Neural progenitor cell (in vitro differentiated cells): ENCODE measurements around the gene LRIG3. TPM values are rescaled to one million over a fixed set of nuclear protein-coding genes. Genes with fewer than 3 reads are reported as not detected.

Source experiments
- DNase-seq: peaks from one replicate; pipeline ENCODE4 v3.0.0-alpha.2; 2016; ENCODE audit warnings: low spot score
- H2AFZ ChIP-seq: fragments of 200-600 bp; sonication (generic); replicated peaks from 2 replicates; pipeline ENCODE4 v1.6.1; 2016; ENCODE audit warnings: antibody characterized with exemption
- H3F3A ChIP-seq: fragments of 200-600 bp; sonication (generic); 2 replicates; pipeline ENCODE4 v1.6.1; 2016; ENCODE audit warnings: antibody characterized with exemption, low read depth
- H3K27ac ChIP-seq: fragments of 200-600 bp; sonication (generic); 2 replicates; pipeline ENCODE4 v1.5.1; 2016; ENCODE audit warnings: mild to moderate bottlenecking
- H3K27me3 ChIP-seq: fragments of 200-600 bp; sonication (generic); 2 replicates; pipeline ENCODE4 v1.6.1; 2016; ENCODE audit warnings: mild to moderate bottlenecking, moderate library complexity
- H3K36me3 ChIP-seq: fragments of 200-600 bp; sonication (generic); 2 replicates; pipeline ENCODE4 v1.5.1; 2016
- H3K4me1 ChIP-seq: fragments of 200-600 bp; sonication (generic); 2 replicates; pipeline ENCODE4 v1.6.1; 2016; ENCODE audit warnings: mixed run types
- H3K4me2 ChIP-seq: fragments of 200-600 bp; sonication (generic); 2 replicates; pipeline ENCODE4 v1.6.1; 2016
- H3K4me3 ChIP-seq: fragments of 200-600 bp; sonication (generic); 2 replicates; pipeline ENCODE4 v1.5.1; 2016
- H3K79me2 ChIP-seq: fragments of 200-600 bp; sonication (generic); 2 replicates; pipeline ENCODE4 v1.6.1; 2016; ENCODE audit warnings: low read depth
- H3K9ac ChIP-seq: fragments of 200-600 bp; sonication (generic); 2 replicates; pipeline ENCODE4 v1.6.1; 2016
- H3K9me3 ChIP-seq: fragments of 200-600 bp; sonication (generic); 2 replicates; pipeline ENCODE4 v1.5.1; 2016; ENCODE audit warnings: low read depth
- H4K20me1 ChIP-seq: fragments of 200-600 bp; sonication (generic); 2 replicates; pipeline ENCODE4 v1.6.1; 2016; ENCODE audit warnings: low read depth
- H3K27ac Mint-ChIP-seq: 3 replicates; pipeline ENCODE4 v1.8.0; 2021; ENCODE audit warnings: mixed read lengths
- H3K27me3 Mint-ChIP-seq: 2 replicates; pipeline ENCODE4 v1.8.0; 2022; ENCODE audit warnings: low read depth, mild to moderate bottlenecking, inconsistent platforms, moderate library complexity, mixed read lengths; ENCODE audit not compliant: insufficient read depth
- H3K36me3 Mint-ChIP-seq: 3 replicates; pipeline ENCODE4 v1.8.0; 2021; ENCODE audit warnings: mixed read lengths
- H3K4me1 Mint-ChIP-seq: 3 replicates; pipeline ENCODE4 v1.8.0; 2021; ENCODE audit warnings: mixed read lengths
- H3K4me3 Mint-ChIP-seq: 3 replicates; pipeline ENCODE4 v1.8.0; 2021; ENCODE audit warnings: mild to moderate bottlenecking, moderate library complexity, mixed read lengths
- H3K9me3 Mint-ChIP-seq: 3 replicates; pipeline ENCODE4 v1.8.0; 2020; ENCODE audit warnings: mixed read lengths
- CTCF ChIP-seq: fragments of 200-600 bp; sonication (generic); IDR thresholded peaks from 2 replicates; pipeline ENCODE4 v1.5.1; 2017; ENCODE audit warnings: antibody characterized with exemption, mild to moderate bottlenecking
- EZH2 ChIP-seq: fragments of 200-600 bp; sonication (generic); IDR thresholded peaks from 2 replicates; pipeline ENCODE4 v1.6.1; 2017; ENCODE audit warnings: antibody characterized with exemption, mild to moderate bottlenecking, moderate library complexity
- EZH2phosphoT487 ChIP-seq: fragments of 200-600 bp; sonication (generic); IDR thresholded peaks from 2 replicates; pipeline ENCODE4 v1.6.1; 2017; ENCODE audit warnings: antibody characterized with exemption
- total RNA-seq: library from RNA; depleted of rRNA; stranded (reverse); fragments of >200 nt; gene quantifications from 2 replicates; pipeline ENCODE4 v1.2.3, GENCODE V29; 2015; ENCODE audit warnings: low replicate concordance

Gene LRIG3
- total RNA-seq, 1 donor from 2014 or later = 67.5 TPM

DNA sequence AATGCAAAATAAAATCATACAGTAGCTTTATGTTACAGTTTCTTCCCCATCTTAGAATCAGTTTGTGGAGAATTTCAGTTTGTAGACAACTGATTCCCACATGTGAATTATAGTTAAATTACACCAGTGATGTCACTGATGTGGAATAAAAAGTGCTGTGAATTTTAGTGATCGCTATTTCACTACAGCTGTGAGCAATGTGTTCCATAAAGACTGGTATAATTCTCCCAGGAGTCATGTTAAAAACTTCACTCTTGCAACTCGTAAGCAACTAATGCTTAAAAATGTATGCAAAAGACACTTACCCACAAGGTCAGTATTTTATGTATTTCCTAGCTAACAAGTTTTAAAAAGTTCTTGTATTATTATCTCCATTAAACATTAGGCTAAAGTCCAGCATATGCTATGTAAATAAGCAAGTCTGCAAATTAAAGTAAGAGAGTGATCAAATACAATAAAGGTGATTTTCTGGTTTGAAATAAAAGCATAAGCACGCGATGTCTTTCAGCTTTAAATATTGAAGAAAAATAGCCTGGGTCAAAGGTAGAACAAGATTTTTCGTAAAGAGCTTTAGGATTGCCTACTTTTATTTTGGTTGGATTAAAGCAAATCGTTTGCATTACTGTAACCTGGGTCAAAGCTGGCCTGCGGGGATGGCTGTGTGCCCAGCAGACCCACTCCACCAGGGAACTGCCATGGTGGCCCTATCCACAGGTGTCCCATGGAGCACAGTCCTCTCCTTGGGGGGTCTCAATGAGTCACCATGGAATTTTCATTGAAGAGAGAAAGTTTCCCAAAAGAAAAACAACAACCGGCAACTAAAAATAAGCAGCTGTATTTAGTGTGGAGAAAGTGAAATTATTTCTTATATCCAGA is 12.7 kb upstream of the LRIG3 start:
- Histone ChIP-seq H3K27me3 (no peaks in the 10 kb centered on the region), H3K4me2 (no peak overlapping the region), H3K4me3 (no peak overlapping the region), H3K9ac (no peak overlapping the region), H3K36me3 (no peaks in the 10 kb centered on the region), H2AFZ (no peak overlapping the region), H3K9me3 (no peaks in the 10 kb centered on the region), H4K20me1 (no peaks in the 10 kb centered on the region), H3K4me1 (no peaks in the 10 kb centered on the region), H3F3A (no peaks in the 10 kb centered on the region), H3K27ac (no peak overlapping the region), H3K79me2 (no peaks in the 10 kb centered on the region)
- Mint-ChIP-seq H3K27ac (no peak overlapping the region), H3K9me3 (no peaks in the 10 kb centered on the region), H3K4me1 (no peaks in the 10 kb centered on the region), H3K27me3 (no peaks in the 10 kb centered on the region), H3K4me3 (no peak overlapping the region), H3K36me3 (no peaks in the 10 kb centered on the region)
- DNase-seq = no peak
- no peak for TF ChIP-seq EZH2phosphoT487
- no peak for TF ChIP-seq EZH2
- no peak for TF ChIP-seq CTCF

GRCh38 chr12:58931518-58931917 is 11.2 kb upstream of the LRIG3 start:
- H4K20me1 ChIP-seq = no peaks in the 10 kb centered on the region
- Mint-ChIP-seq H3K4me3 (no peak overlapping the region), H3K27ac (no peak overlapping the region), H3K36me3 (no peaks in the 10 kb centered on the region), H3K27me3 (no peaks in the 10 kb centered on the region), H3K4me1 (no peaks in the 10 kb centered on the region), H3K9me3 (no peaks in the 10 kb centered on the region)
- no peak overlapping the region for H3K9ac ChIP-seq
- H3K27me3 ChIP-seq = no peaks in the 10 kb centered on the region
- DNase-seq = no peak
- no peak overlapping the region for H3K4me2 ChIP-seq
- no peaks in the 10 kb centered on the region for H3K4me1 ChIP-seq
- no peaks in the 10 kb centered on the region for H3K79me2 ChIP-seq
- H3K36me3 ChIP-seq = no peaks in the 10 kb centered on the region
- H3K4me3 ChIP-seq = no peak overlapping the region
- H3F3A ChIP-seq = no peaks in the 10 kb centered on the region
- H3K27ac ChIP-seq = no peak overlapping the region
- TF ChIP-seq EZH2 = no peak
- peak; percentile 33 for TF ChIP-seq CTCF
- H2AFZ ChIP-seq = no peak overlapping the region
- H3K9me3 ChIP-seq = no peaks in the 10 kb centered on the region

DNA sequence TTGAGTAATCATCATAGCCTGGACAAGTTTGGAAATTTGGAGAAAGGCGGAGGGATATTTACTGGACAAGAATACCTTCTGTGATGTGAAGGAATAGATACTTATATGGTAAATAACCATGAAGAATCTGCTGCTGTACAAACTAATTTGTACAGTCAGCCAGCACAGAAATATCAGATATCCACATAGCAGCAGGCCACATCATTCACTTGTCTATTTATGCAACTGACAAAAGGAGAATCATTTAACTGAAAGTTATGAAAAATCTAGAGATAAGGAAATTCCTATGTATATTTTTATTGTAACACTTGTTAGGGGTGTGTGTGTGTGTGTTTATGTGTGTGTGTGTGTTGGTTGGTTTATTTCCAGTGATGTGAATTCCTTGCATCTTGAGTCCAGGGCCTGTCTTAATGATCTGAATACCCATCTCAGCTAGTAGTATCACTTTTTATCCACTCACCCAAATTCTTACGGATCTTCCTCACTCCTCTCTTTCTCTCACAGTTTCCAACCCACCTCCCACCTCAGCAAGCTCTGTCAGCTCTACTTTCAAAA is 10.5 kb upstream of the LRIG3 start:
- peaks cover 3% of the 10 kb centered on the region for H3K4me1 ChIP-seq
- no peaks in the 10 kb centered on the region for H3K9me3 Mint-ChIP-seq
- H3K27me3 ChIP-seq = no peaks in the 10 kb centered on the region
- no peak overlapping the region for H3K9ac ChIP-seq
- no peak for DNase-seq
- TF ChIP-seq EZH2phosphoT487 = no peak
- no peak for TF ChIP-seq CTCF
- TF ChIP-seq EZH2 = no peak
- H3K4me3 ChIP-seq = no peak overlapping the region
- H3K4me2 ChIP-seq = no peak overlapping the region
- H3K79me2 ChIP-seq = no peaks in the 10 kb centered on the region
- H3K36me3 Mint-ChIP-seq = no peaks in the 10 kb centered on the region
- no peaks in the 10 kb centered on the region for H4K20me1 ChIP-seq
- no peak overlapping the region for H3K4me3 Mint-ChIP-seq
- no peaks in the 10 kb centered on the region for H3K9me3 ChIP-seq
- H3K27me3 Mint-ChIP-seq = no peaks in the 10 kb centered on the region
- no peak overlapping the region for H3K27ac Mint-ChIP-seq
- peaks cover 4% of the 10 kb centered on the region for H3K4me1 Mint-ChIP-seq
- H3F3A ChIP-seq = no peaks in the 10 kb centered on the region
- H2AFZ ChIP-seq = no peak overlapping the region
- H3K36me3 ChIP-seq = no peaks in the 10 kb centered on the region
- no peak overlapping the region for H3K27ac ChIP-seq
